ENCODE measurements around the gene CHP2.
"Not testable (repeated sequence)": the region's sequence is repeated elsewhere in the genome, so short reads cannot be mapped to it uniquely, and the experiment has no call there.

CHP2 gene

DNA sequence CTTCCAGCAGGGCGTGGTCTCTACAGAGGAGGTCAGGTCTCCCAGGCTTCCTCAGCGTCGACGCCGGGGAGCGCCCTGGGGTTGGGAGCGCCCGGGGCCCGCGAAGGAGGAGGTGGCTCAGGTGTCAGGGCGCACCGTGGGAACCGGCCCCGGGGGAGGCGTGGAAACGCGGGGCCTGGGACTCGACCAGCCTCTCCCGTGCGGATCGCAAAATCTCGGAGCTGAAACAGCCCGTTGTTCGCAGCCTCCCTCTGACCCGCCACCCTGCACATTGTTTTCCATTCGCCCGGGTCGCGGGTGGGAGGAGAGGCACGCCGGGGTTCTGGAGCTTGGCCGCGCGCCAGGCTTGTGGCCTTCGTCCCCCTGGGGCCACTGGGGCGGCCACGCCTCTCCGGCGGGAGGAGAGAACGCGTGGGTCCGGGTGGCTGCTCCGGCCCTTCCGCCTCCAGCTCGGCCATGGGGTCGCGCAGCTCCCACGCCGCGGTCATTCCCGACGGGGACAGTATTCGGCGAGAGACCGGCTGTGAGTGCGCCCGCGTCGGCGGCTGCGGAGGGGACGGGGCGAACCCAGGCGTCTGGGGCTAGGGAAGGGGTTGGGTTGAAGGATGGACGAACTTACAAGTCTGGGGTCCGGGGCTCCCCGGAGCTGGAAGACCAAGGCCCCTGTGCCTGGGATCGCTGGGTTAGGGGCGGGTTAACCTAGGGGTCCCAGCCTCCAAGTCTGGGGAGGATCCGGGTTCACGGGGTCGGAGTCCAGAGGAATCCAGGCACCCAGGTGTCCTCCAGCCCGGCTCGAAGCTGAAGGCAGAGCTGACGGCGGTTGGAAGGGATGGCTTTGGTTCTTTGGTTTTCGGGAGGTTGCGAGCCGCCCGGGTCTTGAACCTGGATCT lies at the start of gene CHP2:
TSS of gene CHP2 (plus strand) at position 433 of the 890 bp plus-strand sequence. CDS start at position 457, 24 bp downstream.
- Histone ChIP-seq H3K36me3 (ENCODE audit: insufficient read depth, low read length) (no peaks in the 10 kb centered on the region), H3K9me3 (ENCODE audit: control insufficient read depth, insufficient read depth, low read length) (peaks cover 2% of the 10 kb centered on the region; the same call in 1 of the 2 replicates), H3K4me1 (ENCODE audit: insufficient read depth, low read length) (no peaks in the 10 kb centered on the region), H3K9ac (ENCODE audit: low read depth, low read length) (peak within 1 kb of the TSS; percentile 59; the same call in 1 of the 2 replicates)

DNA sequence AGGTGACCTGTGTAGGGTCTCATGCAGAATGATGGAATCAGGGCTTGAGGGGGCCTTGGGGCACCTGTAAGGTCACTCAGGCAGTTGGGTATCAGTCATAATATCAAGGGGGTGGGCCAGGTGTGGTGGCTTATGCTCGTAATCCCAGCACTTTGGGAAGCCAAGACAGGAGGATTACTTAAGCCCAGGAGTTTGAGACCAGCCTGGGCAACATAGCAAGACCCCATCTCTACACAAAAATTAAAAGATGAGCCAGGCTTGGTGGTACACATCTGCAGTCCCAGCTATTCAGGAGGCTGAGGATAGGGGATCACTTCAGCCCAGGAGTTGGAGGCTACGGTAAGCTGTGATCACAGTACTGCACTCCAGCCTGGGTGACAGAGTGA lies 49.3 kb upstream of the CHP2 start:
- Histone ChIP-seq H3K9me3 (ENCODE audit: control insufficient read depth, insufficient read depth, low read length) (no peaks in the 10 kb centered on the region), H3K9ac (ENCODE audit: low read depth, low read length) (no peak overlapping the region), H3K36me3 (ENCODE audit: insufficient read depth, low read length) (no peaks in the 10 kb centered on the region), H3K4me1 (ENCODE audit: insufficient read depth, low read length) (peaks cover 7% of the 10 kb centered on the region; the same call in 1 of the 2 replicates)

- no peaks in the 10 kb centered on the region for H3K36me3 ChIP-seq (ENCODE audit: insufficient read depth, low read length)
- H3K9me3 ChIP-seq (ENCODE audit: control insufficient read depth, insufficient read depth, low read length): no peaks in the 10 kb centered on the region
- no peaks in the 10 kb centered on the region for H3K4me1 ChIP-seq (ENCODE audit: insufficient read depth, low read length)
- no peak overlapping the region for H3K9ac ChIP-seq (ENCODE audit: low read depth, low read length)
Observed at GRCh38 chr16:23706439-23706838, 48.4 kb upstream of the CHP2 start.

- no peaks in the 10 kb centered on the region for H3K36me3 ChIP-seq (ENCODE audit: insufficient read depth, low read length)
- H3K9me3 ChIP-seq (ENCODE audit: control insufficient read depth, insufficient read depth, low read length): no peaks in the 10 kb centered on the region
- H3K4me1 ChIP-seq (ENCODE audit: insufficient read depth, low read length): no peaks in the 10 kb centered on the region
- no peak overlapping the region for H3K9ac ChIP-seq (ENCODE audit: low read depth, low read length)
Observed at GRCh38 chr16:23709536-23709935, 45.3 kb upstream of the CHP2 start.

- H3K9ac ChIP-seq (ENCODE audit: low read depth, low read length): no peak overlapping the region
- H3K4me1 ChIP-seq (ENCODE audit: insufficient read depth, low read length): no peaks in the 10 kb centered on the region
- no peaks in the 10 kb centered on the region for H3K36me3 ChIP-seq (ENCODE audit: insufficient read depth, low read length)
- H3K9me3 ChIP-seq (ENCODE audit: control insufficient read depth, insufficient read depth, low read length): no peaks in the 10 kb centered on the region
Observed at GRCh38 chr16:23710008-23710407, 44.8 kb upstream of the CHP2 start.

- Histone ChIP-seq H3K36me3 (ENCODE audit: insufficient read depth, low read length) (no peaks in the 10 kb centered on the region), H3K9me3 (ENCODE audit: control insufficient read depth, insufficient read depth, low read length) (no peaks in the 10 kb centered on the region), H3K4me1 (ENCODE audit: insufficient read depth, low read length) (no peaks in the 10 kb centered on the region)
Observed at GRCh38 chr16:23710504-23710903, 44.3 kb upstream of the CHP2 start.

GRCh38 chr16:23711785-23712184 lies 43.0 kb upstream of the CHP2 start:
- Histone ChIP-seq H3K36me3 (ENCODE audit: insufficient read depth, low read length) (no peaks in the 10 kb centered on the region), H3K9me3 (ENCODE audit: control insufficient read depth, insufficient read depth, low read length) (no peaks in the 10 kb centered on the region), H3K4me1 (ENCODE audit: insufficient read depth, low read length) (no peaks in the 10 kb centered on the region), H3K9ac (ENCODE audit: low read depth, low read length) (no peak overlapping the region)

More at GRCh38 chr16:23710504-23710903, 44.3 kb upstream of the CHP2 start:
- no peak overlapping the region for H3K9ac ChIP-seq (ENCODE audit: low read depth, low read length)

- Histone ChIP-seq H3K9me3 (ENCODE audit: control insufficient read depth, insufficient read depth, low read length) (no peaks in the 10 kb centered on the region), H3K9ac (ENCODE audit: low read depth, low read length) (peak within 1 kb of the TSS; percentile 35; the same call in 1 of the 2 replicates), H3K4me1 (ENCODE audit: insufficient read depth, low read length) (no peaks in the 10 kb centered on the region), H3K36me3 (ENCODE audit: insufficient read depth, low read length) (no peaks in the 10 kb centered on the region)
Observed at GRCh38 chr16:23712976-23713375, 41.9 kb upstream of the CHP2 start, which contains the start of gene ERN2. TSS of gene ERN2 (minus strand) at chr16:23713222. CDS start at chr16:23713187, 35 bp downstream.

- Histone ChIP-seq H3K36me3 (ENCODE audit: insufficient read depth, low read length) (no peaks in the 10 kb centered on the region), H3K9me3 (ENCODE audit: control insufficient read depth, insufficient read depth, low read length) (no peaks in the 10 kb centered on the region), H3K4me1 (ENCODE audit: insufficient read depth, low read length) (no peaks in the 10 kb centered on the region), H3K9ac (ENCODE audit: low read depth, low read length) (no peak overlapping the region)
Observed at GRCh38 chr16:23716484-23716883, 38.3 kb upstream of the CHP2 start.

GRCh38 chr16:23722613-23723240 lies 32.1 kb upstream of the CHP2 start:
- not testable (repeated sequence) for H3K36me3 ChIP-seq (ENCODE audit: insufficient read depth, low read length); H3K4me1 ChIP-seq (ENCODE audit: insufficient read depth, low read length); H3K9me3 ChIP-seq (ENCODE audit: control insufficient read depth, insufficient read depth, low read length); H3K9ac ChIP-seq (ENCODE audit: low read depth, low read length)

DNA sequence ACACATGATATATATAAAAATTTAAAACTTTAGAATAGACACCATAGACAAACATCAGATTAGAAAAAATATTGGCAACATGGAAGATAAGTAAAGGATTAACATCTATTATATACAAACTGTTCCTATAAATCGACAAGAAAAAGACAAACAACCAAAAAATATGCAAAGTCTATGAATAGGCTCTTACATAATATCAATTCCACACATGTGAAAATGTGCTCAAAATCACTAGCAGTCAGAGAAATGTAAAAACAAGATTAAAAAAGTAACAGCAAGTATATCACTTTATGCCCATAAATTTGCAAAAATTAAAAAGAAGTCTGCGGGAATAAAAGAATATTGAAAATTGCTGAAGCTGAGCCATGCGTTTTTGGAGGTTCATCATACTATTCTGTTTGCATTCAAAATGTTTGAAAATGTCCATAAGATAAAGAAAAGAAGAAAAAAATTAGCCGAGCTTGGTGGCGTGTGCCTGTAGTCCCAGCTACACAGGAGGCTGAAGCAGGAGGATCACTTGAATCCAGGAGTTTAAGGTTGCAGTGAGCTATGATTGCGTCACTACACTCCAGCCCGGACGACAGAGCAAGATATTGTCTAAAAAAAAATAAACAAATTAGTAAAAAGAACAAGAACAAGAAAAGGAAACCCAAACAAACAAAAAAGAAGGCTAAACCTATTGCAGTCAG lies 30.6 kb upstream of the CHP2 start:
- Histone ChIP-seq H3K9ac (ENCODE audit: low read depth, low read length) (no peak overlapping the region), H3K9me3 (ENCODE audit: control insufficient read depth, insufficient read depth, low read length) (peaks cover 3% of the 10 kb centered on the region), H3K36me3 (ENCODE audit: insufficient read depth, low read length) (no peaks in the 10 kb centered on the region), H3K4me1 (ENCODE audit: insufficient read depth, low read length) (0 out of 2 replicates have a peak, but pooled peaks cover under 1% of the 10 kb centered on the region)

- Histone ChIP-seq H3K4me1 (ENCODE audit: insufficient read depth, low read length) (0 out of 2 replicates have a peak, but pooled peaks cover 6% of the 10 kb centered on the region), H3K9me3 (ENCODE audit: control insufficient read depth, insufficient read depth, low read length) (peaks cover 3% of the 10 kb centered on the region), H3K9ac (ENCODE audit: low read depth, low read length) (no peak overlapping the region), H3K36me3 (ENCODE audit: insufficient read depth, low read length) (no peaks in the 10 kb centered on the region)
Observed at GRCh38 chr16:23724785-23725131, 30.1 kb upstream of the CHP2 start.

DNA sequence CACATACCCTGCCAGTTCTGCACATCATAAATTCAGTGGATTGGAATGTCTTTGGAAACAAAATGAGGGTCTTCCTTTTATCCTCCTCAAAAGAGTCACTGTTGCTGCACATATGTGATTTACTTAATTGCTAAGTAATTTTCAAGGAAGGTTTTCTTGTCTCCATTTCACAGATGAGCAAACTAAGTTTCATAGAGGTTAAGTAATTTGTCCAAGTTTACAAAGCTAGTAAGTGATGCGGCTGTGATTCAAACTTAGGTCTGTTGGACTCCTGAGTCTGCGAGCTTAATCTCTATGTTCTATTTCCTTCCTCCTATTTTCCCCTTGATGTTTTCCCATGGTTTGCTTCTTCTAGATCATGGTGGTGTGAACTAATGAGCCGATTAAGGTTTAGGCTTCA lies 28.1 kb upstream of the CHP2 start:
- Histone ChIP-seq H3K36me3 (ENCODE audit: insufficient read depth, low read length) (no peaks in the 10 kb centered on the region), H3K9ac (ENCODE audit: low read depth, low read length) (no peak overlapping the region)

DNA sequence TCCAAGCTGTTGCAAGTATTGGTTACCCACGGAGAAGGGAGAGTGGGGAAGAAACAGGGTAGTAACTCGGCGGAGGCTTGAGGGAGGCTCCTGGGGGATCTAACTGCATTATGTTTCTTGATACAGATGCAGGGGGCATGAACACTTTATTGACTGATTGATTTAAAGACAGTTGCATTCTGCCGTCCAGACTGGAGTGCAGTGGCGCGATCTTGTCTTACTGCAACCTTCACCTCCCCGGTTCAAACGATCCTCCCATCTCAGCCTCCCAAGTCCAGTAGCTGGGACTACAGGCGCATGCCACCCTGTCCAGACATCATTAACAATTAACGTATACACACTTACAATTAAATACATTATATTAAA lies 26.7 kb upstream of the CHP2 start:
- peaks cover 3% of the 10 kb centered on the region for H3K9me3 ChIP-seq (ENCODE audit: control insufficient read depth, insufficient read depth, low read length)
- 0 out of 2 replicates have a peak, but pooled peaks cover 9% of the 10 kb centered on the region for H3K4me1 ChIP-seq (ENCODE audit: insufficient read depth, low read length)
- H3K9ac ChIP-seq (ENCODE audit: low read depth, low read length): no peak overlapping the region
- H3K36me3 ChIP-seq (ENCODE audit: insufficient read depth, low read length): no peaks in the 10 kb centered on the region

More for the DNA sequence above, 28.1 kb upstream of the CHP2 start:
- Histone ChIP-seq H3K4me1 (ENCODE audit: insufficient read depth, low read length) (0 out of 2 replicates have a peak, but pooled peaks cover 9% of the 10 kb centered on the region), H3K9me3 (ENCODE audit: control insufficient read depth, insufficient read depth, low read length) (peaks cover 3% of the 10 kb centered on the region)

Measured in ES-I3 (cell line).